HCT116 (cell line): Measurements from ENCODE around the gene ADARB1. TPM values are rescaled to one million over a fixed set of nuclear protein-coding genes. Genes with fewer than 3 reads are reported as not detected.

ENCODE experiments used
- ATAC-seq: fragments of 200-7000 bp; cut with Tn5 transposase; 2 replicates; pipeline ENCODE4 v1.9.1; 2020; ENCODE audit warnings: mild to moderate bottlenecking, moderate library complexity
- BruUV-seq: library from RNA; stranded (reverse); fragments of 400-500 nt; replicated peaks from 2 replicates; lab custom pipeline; 2021; lab: Mats Ljungman, UMichigan
- CTCF ChIA-PET: fragments of 300-600 bp; sonication (Branson Sonifier 250); formaldehyde crosslinking; loops from one replicate; lab custom pipeline; 2021; ENCODE audit warnings: antibody characterized with exemption; lab: Charles Lee
- POLR2A ChIA-PET: fragments of 300-600, 350-600 bp; sonication (Branson Sonifier 250); formaldehyde crosslinking; loops from one replicate; lab custom pipeline; 2021; ENCODE audit warnings: antibody characterized with exemption; lab: Charles Lee
- RAD21 ChIA-PET, 2 experiments: fragments of 300-600 bp; sonication (Branson Sonifier 250); formaldehyde crosslinking; loops; one replicate each; lab custom pipeline; 2023; ENCODE audit warnings: low total read pairs in 2 of 2; ENCODE audit not compliant: uncharacterized antibody in 2 of 2, unreplicated experiment in 2 of 2, low non-redundant PET in 1 of 2; lab: Charles Lee
- DNase-seq: peaks from one replicate; pipeline ENCODE4 v3.0.0-alpha.2; 2010; ENCODE audit warnings: low read depth, low spot score
- H2AFZ ChIP-seq: fragments of 200-600 bp; shearing (Covaris generic), sonication (generic); 2 replicates; pipeline ENCODE4 v1.6.1; 2017; ENCODE audit warnings: low read depth, mixed run types, mixed read lengths, antibody characterized with exemption, low read length; ENCODE audit not compliant: poor library complexity, severe bottlenecking
- H3K27ac ChIP-seq: 2 replicates; pipeline ENCODE4 v1.5.1; 2012; ENCODE audit warnings: low read depth, low read length
- H3K27me3 ChIP-seq: fragments of 200-600 bp; sonication (generic); 2 replicates; pipeline ENCODE4 v1.6.1; 2016; ENCODE audit warnings: mixed run types, low read length, mixed read lengths; ENCODE audit not compliant: insufficient read depth
- H3K36me3 ChIP-seq, 2 experiments: fragments of 200-500 bp in 1 of 2; fragments of 200-600 bp in 1 of 2; sonication (Bioruptor generic) in 1 of 2; sonication (generic) in 1 of 2; 2 replicates each; pipeline versions ENCODE4 v1.5.1 to v1.6.1; 2014 to 2016; ENCODE audit warnings: low read length in 2 of 2, inconsistent platforms in 1 of 2, mixed read lengths in 1 of 2, mixed run types in 1 of 2; ENCODE audit not compliant: insufficient read depth in 2 of 2, control insufficient read depth in 1 of 2
- H3K4me1 ChIP-seq, 2 experiments: fragments of 200-600 bp in 1 of 2; sonication (generic) in 1 of 2; 2 replicates each; pipeline versions ENCODE4 v1.5.1 to v1.6.1; 2012 to 2017; ENCODE audit warnings: low read length in 2 of 2, inconsistent platforms in 1 of 2, mild to moderate bottlenecking in 1 of 2, mixed read lengths in 1 of 2, mixed run types in 1 of 2, moderate library complexity in 1 of 2; ENCODE audit not compliant: insufficient read depth in 2 of 2, control insufficient read depth in 1 of 2
- H3K4me2 ChIP-seq: fragments of 200-600 bp; sonication (generic); 2 replicates; pipeline ENCODE4 v1.6.1; 2017; ENCODE audit warnings: mixed run types, low read length, mixed read lengths
- H3K4me3 ChIP-seq, 2 experiments: fragments of 200-600 bp in 1 of 2; sonication (generic) in 1 of 2; replicated peaks in 1 of 2; 2 replicates each; pipeline ENCODE4 v1.5.1; 2011 to 2016; ENCODE audit warnings: low read length in 2 of 2, control low read depth in 1 of 2, low read depth in 1 of 2, mild to moderate bottlenecking in 1 of 2, mixed read lengths in 1 of 2, mixed run types in 1 of 2
- H3K79me2 ChIP-seq: fragments of 200-600 bp; sonication (generic); 2 replicates; pipeline ENCODE4 v1.6.1; 2017; ENCODE audit warnings: mild to moderate bottlenecking, mixed run types, low read length, moderate library complexity, mixed read lengths; ENCODE audit not compliant: insufficient read depth
- H3K9ac ChIP-seq: fragments of 200-600 bp; sonication (generic); 2 replicates; pipeline ENCODE4 v1.6.1; 2016; ENCODE audit warnings: low read length, mixed read lengths
- H3K9me2 ChIP-seq: fragments of 200-600 bp; sonication (generic), shearing (Covaris generic); 2 replicates; pipeline ENCODE4 v1.6.1; 2017; ENCODE audit warnings: mixed run types, mild to moderate bottlenecking, moderate library complexity; ENCODE audit not compliant: insufficient read depth
- H3K9me3 ChIP-seq, 2 experiments: fragments of 200-500 bp in 1 of 2; fragments of 200-600 bp in 1 of 2; sonication (Bioruptor generic) in 1 of 2; sonication (generic) in 1 of 2; 2 replicates each; pipeline ENCODE4 v1.6.1; 2014 to 2017; ENCODE audit warnings: low read length in 2 of 2, mixed read lengths in 2 of 2, inconsistent platforms in 1 of 2, low read depth in 1 of 2, mild to moderate bottlenecking in 1 of 2, mixed run types in 1 of 2, moderate library complexity in 1 of 2; ENCODE audit not compliant: control insufficient read depth in 1 of 2, insufficient read depth in 1 of 2
- H4K20me1 ChIP-seq: fragments of 200-600 bp; sonication (generic), shearing (Covaris generic); 2 replicates; pipeline ENCODE4 v1.6.1; 2017; ENCODE audit warnings: mixed run types, mild to moderate bottlenecking, moderate library complexity; ENCODE audit not compliant: insufficient read depth
- CBX3 ChIP-seq: IDR thresholded peaks from 2 replicates; pipeline ENCODE4 v1.6.1; 2012; ENCODE audit warnings: low read depth
- CEBPB ChIP-seq: IDR thresholded peaks from 2 replicates; pipeline ENCODE4 v1.6.1; 2012; ENCODE audit warnings: low read depth
- EGR1 ChIP-seq: IDR thresholded peaks from 2 replicates; pipeline ENCODE4 v1.6.1; 2012; ENCODE audit warnings: low read depth
- ELF1 ChIP-seq: IDR thresholded peaks from 2 replicates; pipeline ENCODE4 v1.6.1; 2012; ENCODE audit warnings: low read depth, borderline replicate concordance
- JUND ChIP-seq: IDR thresholded peaks from 2 replicates; pipeline ENCODE4 v1.6.1; 2012
- POLR2A ChIP-seq: IDR thresholded peaks from 2 replicates; pipeline ENCODE4 v1.7.0; 2011; ENCODE audit warnings: borderline replicate concordance; ENCODE audit not compliant: insufficient read depth, insufficient read length; ENCODE audit errors: extremely low read depth
- POLR2AphosphoS5 ChIP-seq: IDR thresholded peaks from 2 replicates; pipeline ENCODE4 v1.6.1; 2011; ENCODE audit warnings: mild to moderate bottlenecking, low read depth, low read length, moderate library complexity
- SIN3A ChIP-seq: IDR thresholded peaks from 2 replicates; pipeline ENCODE4 v1.6.1; 2012; ENCODE audit warnings: low read depth
- SP1 ChIP-seq: IDR thresholded peaks from 2 replicates; pipeline ENCODE4 v1.6.1; 2012; ENCODE audit warnings: low read depth
- SRF ChIP-seq: IDR thresholded peaks from 2 replicates; pipeline ENCODE4 v1.6.1; 2012; ENCODE audit warnings: low read depth
- YY1 ChIP-seq: IDR thresholded peaks from 2 replicates; pipeline ENCODE4 v1.6.1; 2011; ENCODE audit warnings: low read length, low read depth, moderate library complexity, mild to moderate bottlenecking; ENCODE audit not compliant: insufficient replicate concordance; ENCODE audit errors: extremely low read depth
- ZFX ChIP-seq: fragments of 450-650 bp; IDR thresholded peaks from 2 replicates; pipeline ENCODE4 v1.6.1; 2017
- ZNF274 ChIP-seq: fragments of 200-500 bp; sonication (Bioruptor generic); IDR thresholded peaks from 2 replicates; pipeline ENCODE4 v1.6.1; 2014; ENCODE audit warnings: mild to moderate bottlenecking, low read depth, low read length, inconsistent platforms
- intact Hi-C: fragments of 100-400 bp; cut with micrococcal nuclease; formaldehyde crosslinking; loops from 2 replicates; pipeline ENCODE4 v1.10.0; 2022
- total RNA-seq: library from RNA; stranded (reverse); gene quantifications from one replicate; pipeline ENCODE4 v1.2.1, GENCODE V29; 2021; ENCODE audit not compliant: unreplicated experiment
- TF ChIP-seq, protein P1 (sequence below), 3 experiments: fragments of 200-600 bp in 1 of 3; sonication (generic) in 1 of 3; IDR thresholded peaks in 2 of 3; conservative IDR thresholded peaks in 1 of 3; 2 replicates each; pipeline ENCODE4 v1.5.1; 2012 to 2017; ENCODE audit warnings: low read depth in 2 of 3, low read length in 2 of 3, antibody characterized with exemption in 1 of 3, borderline replicate concordance in 1 of 3, control low read depth in 1 of 3, mild to moderate bottlenecking in 1 of 3, mixed read lengths in 1 of 3, mixed run types in 1 of 3, moderate library complexity in 1 of 3; ENCODE audit not compliant: insufficient read depth in 1 of 3
- TF ChIP-seq, protein P2 (sequence below): IDR thresholded peaks from 2 replicates; pipeline ENCODE4 v1.6.1; 2012
- TF ChIP-seq, protein P3 (sequence below): IDR thresholded peaks from 2 replicates; pipeline ENCODE4 v1.6.1; 2012
- TF ChIP-seq, protein P4 (sequence below): IDR thresholded peaks from 2 replicates; pipeline ENCODE4 v1.6.1; 2011; ENCODE audit warnings: mild to moderate bottlenecking, low read length, moderate library complexity; ENCODE audit not compliant: insufficient replicate concordance; ENCODE audit errors: extremely low read depth

ADARB1 gene
- total RNA-seq, 1 experiment from 2014 or later, result 13.5 TPM

DNA sequence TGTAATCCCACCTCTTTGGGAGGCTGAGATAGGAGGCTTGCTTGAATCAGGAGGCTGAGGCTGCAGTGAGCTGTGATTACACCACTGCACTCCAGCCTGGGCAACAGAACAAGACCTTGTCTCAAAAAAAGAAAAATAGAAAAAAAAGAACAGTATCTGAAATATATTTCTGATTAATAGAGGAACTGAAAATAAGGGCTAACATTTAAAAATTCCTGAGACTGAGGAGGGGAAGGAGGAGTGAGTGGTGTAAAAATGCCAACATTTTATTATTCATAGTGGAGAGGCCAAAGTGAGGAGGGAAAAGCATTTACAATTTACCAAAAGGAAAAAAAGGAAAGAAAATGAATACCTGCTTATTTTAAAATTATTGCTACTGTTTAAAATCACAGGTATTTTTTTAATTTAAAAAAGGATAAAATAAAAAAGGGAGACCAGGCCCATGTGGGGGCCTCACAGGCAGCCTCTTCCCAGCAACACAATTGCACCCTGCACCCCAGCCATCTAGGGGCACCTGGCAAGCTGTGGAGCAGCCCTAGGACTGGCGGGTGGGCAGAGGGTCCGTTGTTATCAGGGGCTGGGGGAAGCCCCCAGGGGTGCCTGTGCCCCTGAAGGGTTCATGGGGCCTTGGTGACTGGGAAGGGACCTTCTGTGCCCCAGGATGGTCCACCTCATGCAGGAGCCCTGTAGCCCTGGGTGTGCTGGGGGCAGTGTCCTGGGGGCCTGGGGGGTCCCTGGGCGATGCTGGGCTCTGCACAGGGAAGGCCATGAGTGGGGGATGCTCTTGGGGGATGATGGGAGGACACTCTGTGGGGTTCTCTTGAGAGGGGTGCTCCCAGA, 34.8 kb upstream of the ADARB1 start:
- intact Hi-C loops, result no loop called here
- no peak for DNase-seq
- CTCF ChIA-PET, result no interaction called here
- ATAC-seq, result no peak
- Histone ChIP-seq H3K4me2 (no peak overlapping the region), H3K9ac (no peak overlapping the region), H3K4me1 (no peaks in the 10 kb centered on the region), H3K27ac (no peak overlapping the region), H3K9me2 (no peaks in the 10 kb centered on the region), H3K36me3 (no peaks in the 10 kb centered on the region), H3K9me3 (peaks cover 4 to 6% of the 10 kb centered on the region in 2 experiments; a peak in 3 of 4 replicates), H3K27me3 (no peaks in the 10 kb centered on the region), H4K20me1 (no peaks in the 10 kb centered on the region), H2AFZ (no peak overlapping the region)
- BruUV-seq, result no TSS peak
- RAD21 ChIA-PET, result no interaction called here
- POLR2A ChIA-PET, result no interaction called here
- no peak for TF ChIP-seq EGR1
- TF ChIP-seq ZFX, result no peak
- TF ChIP-seq, protein P1, sequence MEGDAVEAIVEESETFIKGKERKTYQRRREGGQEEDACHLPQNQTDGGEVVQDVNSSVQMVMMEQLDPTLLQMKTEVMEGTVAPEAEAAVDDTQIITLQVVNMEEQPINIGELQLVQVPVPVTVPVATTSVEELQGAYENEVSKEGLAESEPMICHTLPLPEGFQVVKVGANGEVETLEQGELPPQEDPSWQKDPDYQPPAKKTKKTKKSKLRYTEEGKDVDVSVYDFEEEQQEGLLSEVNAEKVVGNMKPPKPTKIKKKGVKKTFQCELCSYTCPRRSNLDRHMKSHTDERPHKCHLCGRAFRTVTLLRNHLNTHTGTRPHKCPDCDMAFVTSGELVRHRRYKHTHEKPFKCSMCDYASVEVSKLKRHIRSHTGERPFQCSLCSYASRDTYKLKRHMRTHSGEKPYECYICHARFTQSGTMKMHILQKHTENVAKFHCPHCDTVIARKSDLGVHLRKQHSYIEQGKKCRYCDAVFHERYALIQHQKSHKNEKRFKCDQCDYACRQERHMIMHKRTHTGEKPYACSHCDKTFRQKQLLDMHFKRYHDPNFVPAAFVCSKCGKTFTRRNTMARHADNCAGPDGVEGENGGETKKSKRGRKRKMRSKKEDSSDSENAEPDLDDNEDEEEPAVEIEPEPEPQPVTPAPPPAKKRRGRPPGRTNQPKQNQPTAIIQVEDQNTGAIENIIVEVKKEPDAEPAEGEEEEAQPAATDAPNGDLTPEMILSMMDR (IDR thresholded peaks at IDR 0.05 in 2 of 3, conservative IDR thresholded peaks at IDR 0.05 in 1 of 3; ENCODE audit: borderline replicate concordance in 1 of 3, insufficient read depth in 1 of 3, low read depth in 2 of 3, low read length in 2 of 3), result no peak
- no peak for TF ChIP-seq ZNF274
- no peak for TF ChIP-seq CBX3
- TF ChIP-seq, all 23 proteins: peak for 0
- Histone ChIP-seq H3K79me2 (no peaks in the 10 kb centered on the region), H3K4me3 (no peak overlapping the region)

DNA sequence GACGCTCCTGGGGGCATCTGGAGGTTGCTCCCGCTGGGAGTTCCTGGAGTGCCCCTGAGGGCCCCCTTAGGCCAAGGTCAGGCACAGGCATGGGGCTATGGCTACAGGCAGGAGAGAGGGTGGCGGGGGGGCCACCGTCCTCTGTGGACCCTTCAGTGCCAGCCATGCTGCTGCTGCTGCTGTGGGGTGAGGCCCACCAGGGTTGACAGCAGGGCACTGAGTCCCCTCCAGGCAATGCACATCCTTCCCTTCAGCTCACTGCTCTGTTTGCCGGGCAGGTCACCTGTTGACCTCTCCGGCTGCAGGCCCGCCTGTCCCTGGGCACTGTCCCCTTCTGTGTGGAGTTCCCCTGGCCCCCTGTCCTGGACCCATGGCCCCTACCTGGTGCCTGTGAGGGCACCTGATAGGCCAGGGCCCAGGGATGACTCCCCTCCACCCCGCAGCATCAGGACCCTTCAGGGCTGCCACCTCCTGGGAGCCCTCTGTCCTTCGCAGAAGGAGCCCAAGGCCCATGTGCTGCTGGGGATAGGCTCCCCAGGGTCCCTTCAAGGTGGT, 34.1 kb upstream of the ADARB1 start:
- H3K4me2 ChIP-seq, result no peak overlapping the region
- RAD21 ChIA-PET, result no interaction called here
- no peak overlapping the region for H3K27ac ChIP-seq
- no peaks in the 10 kb centered on the region for H3K4me1 ChIP-seq
- H3K4me3 ChIP-seq, result no peak overlapping the region
- BruUV-seq, result no TSS peak
- H3K27me3 ChIP-seq, result no peaks in the 10 kb centered on the region
- no peaks in the 10 kb centered on the region for H3K79me2 ChIP-seq
- CTCF ChIA-PET, result no interaction called here
- no peak overlapping the region for H3K9ac ChIP-seq
- ATAC-seq (no peak), DNase-seq (no peak)
- intact Hi-C loops, result no loop called here
- H3K9me3 ChIP-seq, result peaks cover 5 to 6% of the 10 kb centered on the region in 2 experiments; a peak in 3 of 4 replicates
- H3K9me2 ChIP-seq, result no peaks in the 10 kb centered on the region
- POLR2A ChIA-PET, result no interaction called here
- H2AFZ ChIP-seq, result no peak overlapping the region
- TF ChIP-seq ELF1 (no peak), SRF (no peak), JUND (no peak), YY1 (no peak), SP1 (no peak), CEBPB (no peak), POLR2A (no peak), SIN3A (no peak), POLR2AphosphoS5 (no peak)
- TF ChIP-seq, protein P2, sequence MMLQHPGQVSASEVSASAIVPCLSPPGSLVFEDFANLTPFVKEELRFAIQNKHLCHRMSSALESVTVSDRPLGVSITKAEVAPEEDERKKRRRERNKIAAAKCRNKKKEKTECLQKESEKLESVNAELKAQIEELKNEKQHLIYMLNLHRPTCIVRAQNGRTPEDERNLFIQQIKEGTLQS, result no peak
- TF ChIP-seq, protein P3, sequence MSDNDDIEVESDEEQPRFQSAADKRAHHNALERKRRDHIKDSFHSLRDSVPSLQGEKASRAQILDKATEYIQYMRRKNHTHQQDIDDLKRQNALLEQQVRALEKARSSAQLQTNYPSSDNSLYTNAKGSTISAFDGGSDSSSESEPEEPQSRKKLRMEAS, result no peak
- TF ChIP-seq, protein P4, sequence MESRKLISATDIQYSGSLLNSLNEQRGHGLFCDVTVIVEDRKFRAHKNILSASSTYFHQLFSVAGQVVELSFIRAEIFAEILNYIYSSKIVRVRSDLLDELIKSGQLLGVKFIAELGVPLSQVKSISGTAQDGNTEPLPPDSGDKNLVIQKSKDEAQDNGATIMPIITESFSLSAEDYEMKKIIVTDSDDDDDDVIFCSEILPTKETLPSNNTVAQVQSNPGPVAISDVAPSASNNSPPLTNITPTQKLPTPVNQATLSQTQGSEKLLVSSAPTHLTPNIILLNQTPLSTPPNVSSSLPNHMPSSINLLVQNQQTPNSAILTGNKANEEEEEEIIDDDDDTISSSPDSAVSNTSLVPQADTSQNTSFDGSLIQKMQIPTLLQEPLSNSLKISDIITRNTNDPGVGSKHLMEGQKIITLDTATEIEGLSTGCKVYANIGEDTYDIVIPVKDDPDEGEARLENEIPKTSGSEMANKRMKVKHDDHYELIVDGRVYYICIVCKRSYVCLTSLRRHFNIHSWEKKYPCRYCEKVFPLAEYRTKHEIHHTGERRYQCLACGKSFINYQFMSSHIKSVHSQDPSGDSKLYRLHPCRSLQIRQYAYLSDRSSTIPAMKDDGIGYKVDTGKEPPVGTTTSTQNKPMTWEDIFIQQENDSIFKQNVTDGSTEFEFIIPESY, result no peak
- no peaks in the 10 kb centered on the region for H4K20me1 ChIP-seq
- H3K36me3 ChIP-seq, result no peaks in the 10 kb centered on the region
